ENCODE data around the gene PIPOX. TPM values are rescaled to one million over a fixed set of nuclear protein-coding genes. Genes with fewer than 3 reads are reported as not detected.

The PIPOX gene
- total RNA-seq, 2 donors from 2014 or later = 1.2 to 2.1 TPM

GRCh38 chr17:29016345-29017210 is 26.4 kb upstream of the PIPOX start:
- DNase-seq (ENCODE audit: low spot score) = peak; percentile 55
- intact Hi-C loops (cut with DNase I) = no loop called here

- intact Hi-C loops (cut with DNase I) = no loop called here
- peak; percentile 30 for DNase-seq (ENCODE audit: low spot score)
These were observed 24.0 kb upstream of the PIPOX start for GRCh38 chr17:29018788-29019474.

- intact Hi-C loops (cut with DNase I) = no loop called here
These were observed 23.3 kb upstream of the PIPOX start for GRCh38 chr17:29019475-29020181.

GRCh38 chr17:29020576-29020975 is 22.4 kb upstream of the PIPOX start:
- peak; percentile 28 for DNase-seq (ENCODE audit: low spot score)
- intact Hi-C loops (cut with DNase I) = no loop called here

More at GRCh38 chr17:29019475-29020181, 23.3 kb upstream of the PIPOX start:
- DNase-seq (ENCODE audit: low spot score) = peak; percentile 75

- intact Hi-C loops (cut with DNase I) = no loop called here
- peak; percentile 10 for DNase-seq (ENCODE audit: low spot score)
These were observed 21.7 kb upstream of the PIPOX start for GRCh38 chr17:29021226-29021625.

- DNase-seq (ENCODE audit: low spot score) = peak; percentile 37
- intact Hi-C loops (cut with DNase I) = no loop called here
These were observed 20.9 kb upstream of the PIPOX start for GRCh38 chr17:29022074-29022473.

GRCh38 chr17:29024316-29024952 is 18.5 kb upstream of the PIPOX start:
- intact Hi-C loops (cut with DNase I) = no loop called here

GRCh38 chr17:29031488-29031887 is 11.5 kb upstream of the PIPOX start:
- intact Hi-C loops (cut with DNase I) = no loop called here
- DNase-seq (ENCODE audit: low spot score) = no peak

More at GRCh38 chr17:29024316-29024952, 18.5 kb upstream of the PIPOX start:
- DNase-seq (ENCODE audit: low spot score) = no peak

GRCh38 chr17:29032013-29032856 is 10.7 kb upstream of the PIPOX start:
- intact Hi-C loops (cut with DNase I) = no loop called here
- DNase-seq (ENCODE audit: low spot score) = peak; percentile 3

GRCh38 chr17:29032857-29033197 is 10.1 kb upstream of the PIPOX start:
- DNase-seq (ENCODE audit: low spot score) = peak; percentile 9
- intact Hi-C loops (cut with DNase I) = no loop called here

- intact Hi-C loops (cut with DNase I) = no loop called here
- no peak for DNase-seq (ENCODE audit: low spot score)
These were observed 8.4 kb upstream of the PIPOX start for GRCh38 chr17:29034510-29034909.

GRCh38 chr17:29036584-29036983 is 6.4 kb upstream of the PIPOX start:
- DNase-seq (ENCODE audit: low spot score) = no peak
- intact Hi-C loops (cut with DNase I) = no loop called here

GRCh38 chr17:29037739-29038084 is 5.2 kb upstream of the PIPOX start:
- intact Hi-C loops (cut with DNase I) = no loop called here
- no peak for DNase-seq (ENCODE audit: low spot score)

- DNase-seq (ENCODE audit: low spot score) = no peak
- intact Hi-C loops (cut with DNase I) = no loop called here
These were observed 4.7 kb upstream of the PIPOX start for GRCh38 chr17:29038085-29038795.

- intact Hi-C loops (cut with DNase I) = no loop called here
- peak; percentile 67 for DNase-seq (ENCODE audit: low spot score)
These were observed 3.0 kb upstream of the PIPOX start for GRCh38 chr17:29039764-29040598.

- peak; percentile 18 for DNase-seq (ENCODE audit: low spot score)
- intact Hi-C loops (cut with DNase I) = no loop called here
These were observed 1.9 kb upstream of the PIPOX start for GRCh38 chr17:29041091-29041490.

GRCh38 chr17:29041571-29041970 is 1.4 kb upstream of the PIPOX start:
- intact Hi-C loops (cut with DNase I) = no loop called here
- no peak for DNase-seq (ENCODE audit: low spot score)
